ENCODE results near the gene PRSS57.
A peak's percentile ranks its signal among the peaks of the same experiment; 100 is the strongest.
"Not testable (repeated sequence)": the region's sequence is repeated elsewhere in the genome, so short reads cannot be mapped to it uniquely, and the experiment has no call there.

Gene PRSS57

GRCh38 chr19:703651-704446 is 8.6 kb upstream of the PRSS57 start:
- TF ChIP-seq POLR2AphosphoS5 (IDR thresholded peaks at IDR 0.05; ENCODE audit: low read depth) (peak; percentile 51; the same call in 1 of the 2 replicates), REST (IDR thresholded peaks at IDR 0.05; ENCODE audit: insufficient replicate concordance, low read depth) (no peak), CTCF (IDR thresholded peaks at IDR 0.05; ENCODE audit: insufficient read depth, low read length) (no peak)
- H3K27me3 ChIP-seq (ENCODE audit: insufficient read depth, poor library complexity, severe bottlenecking): no peaks in the 10 kb centered on the region
- H3K27ac ChIP-seq (replicated peaks): peak overlapping the region; percentile 74
- H3K4me3 ChIP-seq (replicated peaks; ENCODE audit: insufficient read depth, low read length): peak overlapping the region; percentile 64
- peak; percentile 91 to 96 for DNase-seq (ENCODE audit: low read depth in 1 of 2, low spot score in 1 of 2)

GRCh38 chr19:703329-703650 is 8.0 kb upstream of the PRSS57 start:
- Histone ChIP-seq H3K27me3 (ENCODE audit: insufficient read depth, poor library complexity, severe bottlenecking) (no peaks in the 10 kb centered on the region), H3K27ac (replicated peaks) (peak overlapping the region; percentile 74), H3K4me3 (replicated peaks; ENCODE audit: insufficient read depth, low read length) (peak overlapping the region; percentile 64)
- DNase-seq (ENCODE audit: low read depth in 1 of 2, low spot score in 1 of 2): peak in 1 of 2 experiments; percentile 37
- no peak for TF ChIP-seq SPI1 (IDR thresholded peaks at IDR 0.05; ENCODE audit: borderline replicate concordance, low read depth)
- TF ChIP-seq POLR2AphosphoS5 (IDR thresholded peaks at IDR 0.05; ENCODE audit: low read depth): 0 out of 2 replicates have a peak, but pooled peaks have one; percentile 50
- no peak for TF ChIP-seq CTCF (IDR thresholded peaks at IDR 0.05; ENCODE audit: insufficient read depth, low read length)
- TF ChIP-seq REST (IDR thresholded peaks at IDR 0.05; ENCODE audit: insufficient replicate concordance, low read depth): no peak
- TF ChIP-seq GABPA (IDR thresholded peaks at IDR 0.05; ENCODE audit: low read depth): no peak

GRCh38 chr19:702847-703246 is 7.6 kb upstream of the PRSS57 start:
- Histone ChIP-seq H3K27ac (replicated peaks) (peak overlapping the region; percentile 74), H3K4me3 (replicated peaks; ENCODE audit: insufficient read depth, low read length) (peak overlapping the region; percentile 64)
- H3K27me3 ChIP-seq (ENCODE audit: insufficient read depth, poor library complexity, severe bottlenecking); DNase-seq (ENCODE audit: low read depth in 1 of 2, low spot score in 1 of 2): not testable (repeated sequence)

GRCh38 chr19:699885-700284 is 4.6 kb upstream of the PRSS57 start:
- H3K27ac ChIP-seq (replicated peaks): peak overlapping the region; percentile 97
- peak in 1 of 2 experiments; percentile 91 for DNase-seq (ENCODE audit: low read depth in 1 of 2, low spot score in 1 of 2)
- not testable (repeated sequence) for H3K4me3 ChIP-seq (replicated peaks; ENCODE audit: insufficient read depth, low read length)

GRCh38 chr19:698529-698928 is 3.3 kb upstream of the PRSS57 start:
- not testable (repeated sequence) for H3K27me3 ChIP-seq (ENCODE audit: insufficient read depth, poor library complexity, severe bottlenecking); DNase-seq (ENCODE audit: low read depth in 1 of 2, low spot score in 1 of 2)
- H3K27ac ChIP-seq (replicated peaks): peak overlapping the region; percentile 97

More at GRCh38 chr19:699885-700284, 4.6 kb upstream of the PRSS57 start:
- not testable (repeated sequence) for H3K27me3 ChIP-seq (ENCODE audit: insufficient read depth, poor library complexity, severe bottlenecking)

More at GRCh38 chr19:698529-698928, 3.3 kb upstream of the PRSS57 start:
- not testable (repeated sequence) for H3K4me3 ChIP-seq (replicated peaks; ENCODE audit: insufficient read depth, low read length)
